HG03280 (cell line): Measurements from ENCODE around the gene OR52B6.
"Not testable (repeated sequence)": the region's sequence is repeated elsewhere in the genome, so short reads cannot be mapped to it uniquely, and the experiment has no call there.

ENCODE experiments used
- ATAC-seq: cut with Tn5 transposase; IDR thresholded peaks from one replicate; pipeline ENCODE4 v1.9.1; 2021; ENCODE audit warnings: mild to moderate bottlenecking, moderate library complexity; ENCODE audit not compliant: unreplicated experiment

Gene OR52B6, protein sequence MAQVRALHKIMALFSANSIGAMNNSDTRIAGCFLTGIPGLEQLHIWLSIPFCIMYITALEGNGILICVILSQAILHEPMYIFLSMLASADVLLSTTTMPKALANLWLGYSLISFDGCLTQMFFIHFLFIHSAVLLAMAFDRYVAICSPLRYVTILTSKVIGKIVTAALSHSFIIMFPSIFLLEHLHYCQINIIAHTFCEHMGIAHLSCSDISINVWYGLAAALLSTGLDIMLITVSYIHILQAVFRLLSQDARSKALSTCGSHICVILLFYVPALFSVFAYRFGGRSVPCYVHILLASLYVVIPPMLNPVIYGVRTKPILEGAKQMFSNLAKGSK

DNA sequence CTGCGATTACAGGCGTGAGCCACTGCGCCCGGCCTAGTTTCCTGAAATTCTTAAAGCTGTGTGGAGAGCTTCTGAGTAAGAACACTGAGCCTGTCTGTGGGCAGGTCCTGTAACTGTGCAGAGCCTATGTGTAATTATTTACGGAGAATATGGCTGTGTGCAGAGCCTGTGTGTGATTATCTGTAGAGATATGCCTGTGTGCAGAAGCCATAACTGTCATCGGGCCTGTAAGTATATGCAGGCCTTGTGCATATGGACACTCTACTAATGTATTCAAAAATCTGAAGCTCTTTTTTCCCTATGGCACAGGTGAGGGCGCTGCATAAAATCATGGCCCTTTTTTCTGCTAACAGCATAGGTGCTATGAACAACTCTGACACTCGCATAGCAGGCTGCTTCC is at the start of gene OR52B6:
Gene OR52B6, plus strand, starts transcription at position 301 of the 400 bp plus-strand sequence. Its CDS starts 0 bp downstream, at position 301.
- no peak for ATAC-seq

- ATAC-seq = no peak
Observed at GRCh38 chr11:5531053-5531831, 49.4 kb upstream of the OR52B6 start.

- no peak for ATAC-seq
Observed at GRCh38 chr11:5534046-5534445, 46.6 kb upstream of the OR52B6 start.

GRCh38 chr11:5536482-5536881 is 44.2 kb upstream of the OR52B6 start:
- ATAC-seq = no peak

DNA sequence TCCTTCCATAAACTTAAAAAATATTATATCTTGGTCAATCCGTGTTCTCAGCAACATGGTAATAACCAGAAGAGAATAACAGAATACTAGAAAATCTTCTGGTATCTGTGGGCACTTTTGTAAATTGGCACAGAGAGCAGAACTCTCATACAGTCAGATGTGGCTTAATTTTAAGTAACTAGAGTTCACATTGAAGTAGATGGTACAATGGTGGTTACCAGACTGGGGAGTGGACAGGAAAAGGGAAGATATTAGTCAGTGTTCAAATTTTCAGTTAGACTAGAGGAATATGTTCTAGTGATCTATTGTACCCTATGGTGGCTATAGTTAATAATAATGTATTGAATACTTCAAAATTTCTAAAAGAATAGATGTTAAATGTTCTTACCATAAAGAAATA is 39.2 kb upstream of the OR52B6 start:
- no peak for ATAC-seq

GRCh38 chr11:5546457-5546856 is 34.2 kb upstream of the OR52B6 start:
- no peak for ATAC-seq

GRCh38 chr11:5547982-5548381 is 32.7 kb upstream of the OR52B6 start:
- no peak for ATAC-seq

- no peak for ATAC-seq
Observed at GRCh38 chr11:5548440-5548839, 32.2 kb upstream of the OR52B6 start, which contains the start of gene OR52H1. TSS of gene OR52H1 (minus strand) at chr11:5548540. CDS start at chr11:5545505, 3,035 bp downstream.

DNA sequence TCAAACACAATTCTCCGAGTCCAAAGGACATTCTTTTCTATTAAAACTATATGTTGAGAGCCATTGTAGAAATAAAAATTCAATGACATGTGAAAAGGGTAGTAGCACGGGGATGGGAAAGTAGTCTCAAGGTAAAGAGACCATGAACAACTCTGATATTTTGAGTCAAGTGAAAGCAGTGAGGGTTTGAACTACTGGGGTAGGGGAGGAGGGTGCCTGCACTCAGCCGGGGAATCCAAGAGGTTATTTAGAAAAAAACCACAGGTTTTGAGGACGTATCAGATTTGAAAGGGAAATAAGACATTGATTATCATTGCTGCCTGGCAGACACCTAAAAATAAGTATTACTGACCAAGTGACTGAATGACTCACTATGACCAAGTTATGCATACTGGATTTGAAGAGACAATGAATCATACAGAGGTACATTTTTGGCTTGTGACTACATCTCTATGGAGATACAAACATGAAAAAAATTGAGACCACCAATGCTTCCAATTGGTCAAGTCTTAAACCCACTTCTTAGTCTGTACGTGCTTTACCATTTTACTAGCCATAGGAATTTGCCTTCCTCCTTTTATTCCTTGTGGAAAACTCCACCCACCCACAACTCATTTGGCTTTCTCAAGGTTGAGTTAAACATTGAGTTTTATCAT is 30.1 kb upstream of the OR52B6 start:
- peak; percentile 58 for ATAC-seq

GRCh38 chr11:5553343-5553742 is 27.3 kb upstream of the OR52B6 start:
- ATAC-seq = no peak

GRCh38 chr11:5556596-5557188 is 24.0 kb upstream of the OR52B6 start:
- no peak for ATAC-seq

GRCh38 chr11:5557751-5558150 is 22.9 kb upstream of the OR52B6 start:
- ATAC-seq = no peak

DNA sequence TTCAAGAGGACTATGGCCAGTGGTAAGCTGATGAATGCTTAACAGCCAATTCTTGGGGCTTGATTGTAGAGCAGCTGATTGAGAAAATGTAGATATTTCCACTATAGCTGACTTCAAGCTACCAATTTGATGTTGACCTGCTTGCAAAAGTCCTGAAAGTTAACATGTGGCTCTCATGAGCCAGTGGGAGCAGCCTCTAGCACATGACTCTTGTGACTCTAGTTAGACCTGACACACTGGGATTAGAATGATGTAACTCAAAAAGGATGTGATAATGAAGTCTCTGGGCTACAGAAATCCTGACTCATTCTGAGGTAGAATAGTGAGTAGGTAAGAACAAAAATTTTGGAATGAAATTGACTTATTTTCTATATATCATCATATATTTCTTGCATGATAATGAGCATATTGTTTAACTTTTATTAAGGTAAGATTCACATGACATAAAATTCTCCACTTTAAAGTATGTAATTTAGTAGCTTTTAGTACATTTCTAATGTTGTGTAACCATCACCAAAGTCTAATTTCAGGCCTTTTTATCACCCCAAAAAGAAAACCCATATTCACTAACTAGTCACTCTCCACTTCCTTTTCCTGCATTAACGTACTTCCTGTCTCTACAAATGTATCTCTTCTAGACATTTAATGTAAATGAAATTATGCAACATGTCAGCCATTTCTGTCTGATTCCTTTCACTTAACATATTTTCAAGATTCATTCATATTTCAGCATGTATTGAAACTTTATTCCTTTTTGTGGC is 16.2 kb upstream of the OR52B6 start:
- no peak for ATAC-seq

- no peak for ATAC-seq
Observed at GRCh38 chr11:5574654-5575053, 6.0 kb upstream of the OR52B6 start.

GRCh38 chr11:5575152-5575551 is 5.5 kb upstream of the OR52B6 start:
- ATAC-seq = no peak

DNA sequence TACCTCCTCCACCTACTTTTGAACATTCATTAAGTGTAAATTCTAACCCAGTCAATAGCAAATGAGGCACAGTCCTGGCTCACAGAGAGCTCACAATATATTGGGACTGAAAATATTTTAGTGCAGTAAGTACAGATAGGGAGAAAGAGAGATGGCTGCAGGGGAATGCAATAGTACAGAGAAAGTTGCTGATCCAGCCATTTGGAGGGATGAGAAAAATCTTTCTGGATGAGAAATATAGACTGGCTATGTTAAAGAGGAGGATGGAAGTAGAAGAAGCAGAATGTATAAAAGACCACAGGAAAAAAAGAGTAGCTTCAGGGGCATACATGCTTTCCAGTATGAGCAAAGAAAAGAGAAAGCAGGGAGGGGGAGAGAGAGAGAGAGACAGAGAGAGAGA is 3.6 kb upstream of the OR52B6 start:
- ATAC-seq = no peak

DNA sequence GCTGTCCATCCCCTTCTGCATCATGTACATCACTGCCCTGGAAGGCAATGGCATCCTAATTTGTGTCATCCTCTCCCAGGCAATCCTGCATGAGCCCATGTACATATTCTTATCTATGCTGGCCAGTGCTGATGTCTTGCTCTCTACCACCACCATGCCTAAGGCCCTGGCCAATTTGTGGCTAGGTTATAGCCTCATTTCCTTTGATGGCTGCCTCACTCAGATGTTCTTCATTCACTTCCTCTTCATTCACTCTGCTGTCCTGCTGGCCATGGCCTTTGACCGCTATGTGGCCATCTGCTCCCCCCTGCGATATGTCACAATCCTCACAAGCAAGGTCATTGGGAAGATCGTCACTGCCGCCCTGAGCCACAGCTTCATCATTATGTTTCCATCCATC is 337 bp downstream of the OR52B6 start:
- no peak for ATAC-seq

DNA sequence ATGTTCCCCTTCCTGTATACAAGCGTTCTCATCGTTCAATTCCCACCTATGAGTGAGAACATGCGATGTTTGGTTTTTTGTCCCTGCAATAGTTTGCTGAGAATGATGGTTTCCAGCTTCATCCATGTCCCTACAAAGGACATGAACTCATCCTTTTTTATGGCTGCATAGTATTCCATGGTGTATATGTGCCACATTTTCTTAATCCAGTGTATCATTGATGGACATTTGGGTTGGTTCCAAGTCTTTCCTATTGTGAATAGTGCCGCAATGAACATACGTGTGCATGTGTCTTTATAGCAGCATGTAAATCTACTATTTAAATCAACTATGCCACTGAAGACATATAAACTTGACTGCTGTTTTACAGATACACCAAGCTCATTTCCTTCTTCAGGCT is 3.8 kb downstream of the OR52B6 start:
- not testable (repeated sequence) for ATAC-seq

DNA sequence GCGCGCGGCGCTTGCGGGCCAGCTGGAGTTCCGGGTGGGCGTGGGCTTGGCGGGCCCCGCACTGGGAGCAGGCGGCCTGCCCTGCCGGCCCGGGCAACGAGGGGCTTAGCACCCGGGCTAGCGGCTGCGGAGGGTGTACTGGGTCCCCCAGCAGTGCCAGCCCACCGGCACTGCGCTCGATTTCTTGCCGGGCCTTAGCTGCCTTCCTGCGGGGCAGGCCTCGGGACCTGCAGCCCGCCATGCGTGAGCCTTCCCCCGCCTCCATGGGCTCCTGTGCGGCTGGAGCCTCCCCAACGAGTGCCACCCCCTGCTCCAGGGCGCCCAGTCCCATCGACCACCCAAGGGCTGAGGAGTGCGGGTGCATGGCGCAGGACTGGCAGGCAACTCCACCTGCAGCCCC is 9.2 kb downstream of the OR52B6 start:
- ATAC-seq = not testable (repeated sequence)

- no peak for ATAC-seq
Observed at GRCh38 chr11:5591613-5592012, 10.9 kb downstream of the OR52B6 start.

GRCh38 chr11:5592615-5593014 is 11.9 kb downstream of the OR52B6 start:
- no peak for ATAC-seq
